ENCODE results near the gene RAE1. TPM values are rescaled to one million over a fixed set of nuclear protein-coding genes. Genes with fewer than 3 reads are reported as not detected.

RAE1 gene
- 1 to 10 TPM; 4.9 to 9.9 TPM for total RNA-seq

- ATAC-seq (peak; percentile 91), DNase-seq (peak; percentile 90 to 94 (median 92))
- Histone ChIP-seq H3K27ac (peak within 1 kb of the TSS; percentile 44 to 84 (median 77)), H3K36me3 (replicated peaks in 1 of 2; ENCODE audit: insufficient read depth in 1 of 2, low read depth in 2 of 2) (peaks cover 0 to 9% of the 10 kb centered on the region in 2 donors), H3K4me3 (peak within 1 kb of the TSS; percentile 97 to 100), H3K4me1 (peaks cover 8% of the 10 kb centered on the region), H3K9me3 (no peaks in the 10 kb centered on the region), H3K27me3 (no peaks in the 10 kb centered on the region)
- TF ChIP-seq CTCF (IDR thresholded peaks at IDR 0.05) (peak in 2 of 7 experiments; percentile 3 to 11), POLR2A (IDR thresholded peaks at IDR 0.05) (peak in 2 of 3 donors; percentile 65 to 78)
- intact Hi-C loops (cut with DNase I) = no loop called here
- WGBS, 2 donors = 1 to 2% methylated on average over 13 to 64 of the region's 64 CpGs
These were observed at the start of gene RAE1 for GRCh38 chr20:57351042-57351783. Gene RAE1 (plus strand): TSS chr20:57351255. CDS start chr20:57354039, 2,784 bp downstream.

- 47 to 71% methylated on average over 5 of the region's 5 CpGs for WGBS, 2 donors
- no peaks in the 10 kb centered on the region for H3K9me3 ChIP-seq
- H3K4me3 ChIP-seq = no peak overlapping the region
- H3K36me3 ChIP-seq (replicated peaks in 1 of 2; ENCODE audit: insufficient read depth in 1 of 2, low read depth in 2 of 2) = no peaks in the 10 kb centered on the region
- DNase-seq (no peak), ATAC-seq (no peak)
- TF ChIP-seq CTCF (IDR thresholded peaks at IDR 0.05) = no peak
- no peak for TF ChIP-seq POLR2A (IDR thresholded peaks at IDR 0.05)
- no peaks in the 10 kb centered on the region for H3K27me3 ChIP-seq
- no peak overlapping the region for H3K27ac ChIP-seq
- no peaks in the 10 kb centered on the region for H3K4me1 ChIP-seq
- intact Hi-C loops (cut with DNase I) = no loop called here
These were observed 44.3 kb upstream of the RAE1 start for GRCh38 chr20:57306747-57307146.

GRCh38 chr20:57308451-57309271 is 42.4 kb upstream of the RAE1 start:
- Histone ChIP-seq H3K27ac (no peak overlapping the region), H3K36me3 (replicated peaks in 1 of 2; ENCODE audit: insufficient read depth in 1 of 2, low read depth in 2 of 2) (no peaks in the 10 kb centered on the region), H3K4me3 (no peak overlapping the region), H3K9me3 (no peaks in the 10 kb centered on the region), H3K4me1 (no peaks in the 10 kb centered on the region), H3K27me3 (no peaks in the 10 kb centered on the region)
- intact Hi-C loops (cut with DNase I) = no loop called here
- 47% methylated on average over 12 to 13 of the region's 13 CpGs for WGBS, 2 donors
- no peak for DNase-seq
- no peak for ATAC-seq
- TF ChIP-seq CTCF (IDR thresholded peaks at IDR 0.05) = no peak
- TF ChIP-seq POLR2A (IDR thresholded peaks at IDR 0.05) = no peak

- no peaks in the 10 kb centered on the region for H3K27me3 ChIP-seq
- TF ChIP-seq POLR2A (IDR thresholded peaks at IDR 0.05) (no peak), CTCF (IDR thresholded peaks at IDR 0.05) (no peak)
- 55 to 68% methylated on average over 9 of the region's 9 CpGs for WGBS, 2 donors
- no peak overlapping the region for H3K4me3 ChIP-seq
- no peaks in the 10 kb centered on the region for H3K36me3 ChIP-seq (replicated peaks in 1 of 2; ENCODE audit: insufficient read depth in 1 of 2, low read depth in 2 of 2)
- no peaks in the 10 kb centered on the region for H3K4me1 ChIP-seq
- ATAC-seq (no peak), DNase-seq (no peak)
- no peaks in the 10 kb centered on the region for H3K9me3 ChIP-seq
- H3K27ac ChIP-seq = no peak overlapping the region
- intact Hi-C loops (cut with DNase I) = no loop called here
These were observed 41.4 kb upstream of the RAE1 start for GRCh38 chr20:57309544-57310115.
